PFSK-1 (cell line): ENCODE results near the gene DAGLB.

Experiments
- POLR2AphosphoS5 ChIP-seq: IDR thresholded peaks from 2 replicates; pipeline ENCODE4 v1.6.1; 2012; ENCODE audit warnings: low read depth, mild to moderate bottlenecking, control low read depth, low read length, moderate library complexity
- REST ChIP-seq, 2 experiments: IDR thresholded peaks; 2 replicates each; pipeline versions ENCODE4 v1.6.1 to v1.8.0; 2011 to 2012; ENCODE audit warnings: low read depth in 2 of 2, low read length in 2 of 2, control low read depth in 1 of 2, inconsistent platforms in 1 of 2, mild to moderate bottlenecking in 1 of 2, moderate library complexity in 1 of 2; ENCODE audit not compliant: insufficient read depth in 1 of 2

GRCh38 chr7:6392712-6393666 is 54.8 kb downstream of the DAGLB start:
- TF ChIP-seq REST (IDR thresholded peaks at IDR 0.05; ENCODE audit: insufficient read depth in 1 of 2, low read depth in 2 of 2, low read length in 2 of 2) (no peak), POLR2AphosphoS5 (no peak)
